DMS53 treated with DMSO at 0.1 percent for 48 hours (cell line): ENCODE results near the gene BCAS3.
A peak's percentile ranks its signal among the peaks of the same experiment; 100 is the strongest.
"Not testable (repeated sequence)": the region's sequence is repeated elsewhere in the genome, so short reads cannot be mapped to it uniquely, and the experiment has no call there.

ENCODE experiments used
- DNase-seq: peaks from one replicate; lab custom pipeline; 2025; ENCODE audit not compliant: unreplicated experiment; lab: John Stamatoyannopoulos, UW

The BCAS3 gene

DNA sequence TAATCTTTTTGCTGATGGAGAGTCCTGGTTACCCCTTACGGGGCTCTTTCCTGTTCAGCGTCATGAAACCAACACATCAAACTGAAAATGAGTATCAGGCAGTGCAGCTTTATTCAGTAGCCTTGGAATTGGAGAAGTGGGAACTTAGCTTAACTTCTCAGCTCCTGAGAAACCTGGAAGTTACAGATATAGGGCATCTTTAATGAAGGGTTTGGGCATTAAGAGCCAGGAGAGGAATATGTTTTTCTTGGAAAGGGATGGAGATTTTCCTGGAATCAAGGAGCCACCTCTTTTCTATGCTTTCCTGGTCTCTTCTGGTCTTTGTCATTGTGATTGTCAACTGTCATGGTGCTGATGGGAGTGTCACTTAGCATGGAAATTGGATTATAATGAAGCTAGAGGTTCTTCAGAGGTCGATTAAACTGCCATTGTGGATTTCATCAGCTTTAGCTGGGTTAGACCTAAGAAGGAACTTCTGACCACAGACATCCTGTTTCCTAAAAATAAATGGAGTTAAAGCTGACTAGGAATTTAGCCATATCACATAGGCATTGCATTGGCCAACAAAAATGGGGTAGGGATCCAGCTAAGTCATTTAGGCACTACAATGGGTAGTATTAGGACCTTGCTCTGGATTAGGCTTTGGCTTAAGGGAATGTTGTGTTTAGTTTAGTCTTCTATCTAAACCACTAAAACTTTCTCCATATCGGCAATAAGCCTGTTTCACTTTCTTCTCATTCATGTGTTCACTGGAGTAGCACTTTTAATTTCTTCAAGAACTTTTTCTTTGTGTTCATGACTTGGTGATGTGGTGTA, 186.4 kb downstream of the BCAS3 start:
- no peak for DNase-seq

DNA sequence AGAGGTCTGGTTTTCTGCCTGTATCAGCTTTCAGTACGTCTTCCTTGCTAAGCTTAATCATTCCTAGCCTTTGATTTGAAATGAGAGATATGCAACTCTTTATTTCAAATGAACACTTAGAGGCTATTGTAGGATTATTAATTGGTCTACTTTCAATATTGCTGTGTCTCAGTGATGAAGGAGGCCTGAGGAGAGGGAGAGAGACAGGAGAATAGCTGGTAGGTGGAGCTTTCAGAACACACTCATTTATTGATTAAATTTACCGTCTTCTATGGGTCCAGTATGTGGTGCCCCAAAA, 187.0 kb downstream of the BCAS3 start:
- no peak for DNase-seq

DNA sequence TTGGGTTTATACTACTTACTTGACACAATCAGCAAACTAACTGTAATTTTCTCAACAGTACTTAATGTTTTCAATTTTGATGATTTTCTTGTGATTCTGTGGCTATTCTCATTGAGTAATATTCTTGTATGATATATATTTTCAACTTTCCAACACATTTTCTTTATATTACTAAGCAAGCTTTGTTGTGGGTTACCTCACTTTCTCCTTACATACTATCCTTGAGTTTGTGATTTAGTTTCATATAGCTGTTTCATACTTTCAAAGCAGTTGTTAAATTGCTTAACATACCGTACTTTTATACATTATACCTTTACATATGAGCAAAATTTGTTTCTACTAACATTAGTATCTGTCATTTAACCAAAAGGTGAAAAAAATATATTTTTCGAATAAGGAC, 197.1 kb downstream of the BCAS3 start:
- no peak for DNase-seq

DNA sequence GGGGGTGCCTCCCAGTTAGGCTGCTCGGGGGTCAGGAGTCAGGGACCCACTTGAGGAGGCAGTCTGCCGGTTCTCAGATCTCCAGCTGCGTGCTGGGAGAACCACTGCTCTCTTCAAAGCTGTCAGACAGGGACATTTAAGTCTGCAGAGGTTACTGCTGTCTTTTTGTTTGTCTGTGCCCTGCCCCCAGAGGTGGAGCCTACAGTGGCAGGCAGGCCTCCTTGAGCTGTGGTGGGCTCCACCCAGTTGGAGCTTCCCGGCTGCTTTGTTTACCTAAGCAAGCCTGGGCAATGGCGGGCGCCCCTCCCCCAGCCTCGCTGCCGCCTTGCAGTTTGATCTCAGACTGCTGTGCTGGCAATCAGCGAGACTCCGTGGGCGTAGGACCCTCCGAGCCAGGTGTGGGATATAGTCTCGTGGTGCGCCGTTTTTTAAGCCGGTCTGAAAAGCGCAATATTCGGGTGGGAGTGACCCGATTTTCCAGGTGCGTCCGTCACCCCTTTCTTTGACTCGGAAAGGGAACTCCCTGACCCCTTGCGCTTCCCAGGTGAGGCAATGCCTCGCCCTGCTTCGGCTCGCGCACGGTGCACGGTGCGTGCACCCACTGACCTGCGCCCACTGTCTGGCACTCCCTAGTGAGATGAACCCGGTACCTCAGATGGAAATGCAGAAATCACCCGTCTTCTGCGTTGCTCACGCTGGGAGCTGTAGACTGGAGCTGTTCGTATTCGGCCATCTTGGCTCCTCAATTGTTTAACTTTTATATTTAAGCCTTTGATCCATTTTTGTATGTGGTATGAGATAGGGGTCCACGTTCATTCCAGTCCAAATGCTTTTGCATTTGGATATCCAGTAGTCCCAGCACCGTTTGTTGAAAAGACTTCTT, 209.3 kb downstream of the BCAS3 start:
- not testable (repeated sequence) for DNase-seq

DNA sequence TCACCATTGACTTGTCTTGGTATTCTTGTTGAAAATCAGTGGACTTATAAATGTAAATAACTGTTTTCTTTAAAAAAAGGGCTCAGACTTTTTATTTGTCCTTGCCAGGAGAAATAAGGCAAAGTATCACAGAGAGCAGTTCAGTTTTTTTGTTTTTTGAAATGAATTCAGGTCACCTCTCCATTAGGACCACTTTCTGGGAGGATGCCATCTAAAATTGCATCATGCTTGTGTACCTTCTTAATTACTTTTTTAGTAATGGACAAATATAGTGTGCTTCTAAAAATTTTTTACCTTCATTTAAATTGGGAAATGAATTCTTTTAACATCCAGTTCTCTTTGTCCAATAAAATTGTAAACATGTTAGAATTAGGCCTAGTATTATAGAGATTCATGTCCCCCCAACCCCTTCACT, 210.0 kb downstream of the BCAS3 start:
- peak; percentile 10 for DNase-seq

DNA sequence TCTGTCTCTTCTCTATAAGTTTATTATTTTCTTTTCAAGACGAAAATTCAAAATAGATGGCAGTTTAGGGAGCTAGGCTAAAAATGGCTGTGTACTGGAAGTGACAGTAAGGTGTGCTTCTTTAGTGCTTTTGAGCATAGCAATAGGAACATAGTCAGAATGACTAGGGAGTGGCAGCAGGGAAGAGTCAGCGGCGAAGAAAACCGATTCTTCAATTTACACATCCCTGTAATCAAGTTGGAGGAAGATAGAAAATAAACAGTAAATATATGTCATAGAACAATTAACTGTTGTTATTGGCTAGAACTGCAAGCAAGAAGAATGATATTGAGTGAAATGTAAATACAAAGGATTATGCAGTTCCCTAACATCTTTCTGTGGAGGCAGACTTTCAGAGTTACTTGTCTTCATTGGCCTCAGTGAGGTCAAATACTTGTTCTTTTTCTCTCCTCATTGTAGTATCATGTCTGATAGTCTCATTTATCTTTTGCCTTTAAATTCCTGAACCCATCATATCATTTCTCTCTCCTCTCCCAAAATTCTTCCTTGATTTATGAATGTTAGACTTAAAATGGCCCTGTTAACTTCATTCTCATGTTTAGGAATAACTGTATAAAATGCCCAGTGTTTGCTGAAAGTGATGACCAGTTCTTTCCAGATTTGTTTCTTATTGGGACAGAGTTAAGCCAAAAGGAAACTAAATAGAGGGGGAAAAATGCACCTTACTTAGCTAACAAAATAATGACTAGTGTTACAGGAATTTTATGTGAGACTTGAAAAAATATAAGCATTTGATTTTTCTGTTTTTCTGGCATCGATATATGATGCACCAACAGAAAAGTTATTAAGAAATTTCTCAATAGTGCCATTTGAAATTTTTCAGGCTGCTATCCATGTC, 211.4 kb downstream of the BCAS3 start:
- DNase-seq: no peak

DNA sequence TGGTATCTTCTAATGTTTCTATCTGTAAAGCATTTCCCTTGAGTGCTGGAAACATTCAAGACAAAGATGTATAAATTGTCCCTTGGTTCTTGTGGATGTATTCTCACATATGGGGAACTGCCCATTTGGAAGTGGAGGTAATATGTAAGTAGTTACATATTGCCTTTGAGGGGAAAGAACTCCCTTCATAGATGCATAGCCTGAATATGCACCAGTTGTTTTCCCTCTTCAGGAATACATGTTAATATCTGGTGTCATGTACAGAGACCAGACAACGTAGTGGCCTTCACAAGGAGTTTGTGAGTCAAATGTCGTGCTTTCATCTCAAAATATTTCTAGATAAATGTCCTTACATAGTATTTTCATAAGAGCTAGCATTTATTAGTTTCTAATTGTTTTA, 213.5 kb downstream of the BCAS3 start:
- DNase-seq: no peak

DNA sequence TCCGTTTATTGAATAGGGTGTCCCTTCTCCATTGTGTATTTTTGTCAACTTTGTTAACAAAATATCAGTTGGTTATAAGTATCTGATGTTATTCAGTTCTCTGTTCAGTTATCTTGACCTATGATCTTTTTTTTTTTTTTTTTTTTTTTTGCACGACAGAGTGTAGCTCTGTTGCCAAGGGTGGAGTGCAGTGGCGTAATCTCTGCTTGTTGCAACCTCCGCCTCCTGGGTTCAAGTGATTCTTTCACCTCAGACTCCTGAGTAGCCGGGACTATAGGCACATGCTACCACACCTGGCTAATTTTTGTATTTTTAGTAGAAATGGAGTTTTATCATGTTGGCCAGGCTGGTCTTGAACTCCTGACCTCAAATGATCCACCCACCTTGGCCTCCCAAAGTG, 215.8 kb downstream of the BCAS3 start:
- DNase-seq: no peak

DNA sequence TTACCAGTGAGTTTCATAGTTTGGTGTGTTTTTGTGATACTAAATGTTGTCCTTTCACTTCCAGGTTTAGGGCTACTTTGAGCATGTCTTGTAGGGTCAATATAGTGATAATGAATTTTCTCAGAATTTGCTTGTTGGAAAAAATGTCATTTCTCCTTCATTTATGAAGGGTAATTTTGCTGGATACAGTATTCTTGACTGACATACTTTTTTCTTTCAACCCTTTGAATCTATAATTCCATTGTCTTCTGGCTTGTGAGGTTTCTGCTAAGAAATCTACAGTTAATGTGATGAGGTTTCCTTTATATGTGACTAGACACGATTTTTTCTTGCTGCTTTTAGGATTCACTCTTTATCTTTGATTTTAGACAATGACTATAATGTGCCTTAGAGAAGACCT, 219.3 kb downstream of the BCAS3 start:
- DNase-seq: no peak

DNA sequence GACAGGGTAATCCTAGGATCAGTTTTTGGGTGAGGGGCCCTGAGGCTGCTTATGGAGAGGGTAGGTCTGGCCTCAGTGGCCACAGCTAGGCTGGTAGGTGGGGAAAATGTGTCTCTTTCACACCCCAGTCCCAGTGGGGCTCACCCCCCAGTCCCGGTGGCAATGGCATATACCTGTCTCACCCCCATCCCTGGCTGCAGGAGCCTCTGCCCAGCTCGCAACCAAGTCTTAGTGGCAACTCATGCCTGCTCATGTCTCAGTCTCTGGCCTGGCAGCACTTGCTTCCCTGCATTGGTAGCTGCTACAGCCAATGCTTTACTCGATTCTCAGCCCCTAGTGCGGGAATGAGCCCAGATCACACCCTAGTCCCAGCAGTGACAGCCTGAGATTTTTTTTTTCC, 221.5 kb downstream of the BCAS3 start:
- DNase-seq: no peak

DNA sequence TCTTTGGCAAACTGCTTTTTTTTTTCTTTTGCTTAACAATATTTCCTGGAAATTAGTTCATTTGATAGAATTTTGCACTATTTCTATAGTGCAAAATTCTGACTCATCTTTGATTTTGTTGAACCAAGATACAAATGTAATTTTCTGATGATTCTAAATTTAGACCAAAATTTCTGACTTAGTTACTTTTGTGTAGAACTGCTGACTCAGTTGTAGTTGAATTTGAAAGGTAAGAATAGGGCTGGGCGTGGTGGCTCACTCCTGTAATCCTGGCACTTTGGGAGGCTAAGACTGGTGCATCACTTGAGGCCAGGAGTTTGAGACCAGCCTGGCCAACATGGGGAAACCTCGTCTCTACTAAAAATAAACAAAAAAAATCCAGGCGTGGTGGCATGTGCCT, 223.0 kb downstream of the BCAS3 start:
- DNase-seq: no peak

DNA sequence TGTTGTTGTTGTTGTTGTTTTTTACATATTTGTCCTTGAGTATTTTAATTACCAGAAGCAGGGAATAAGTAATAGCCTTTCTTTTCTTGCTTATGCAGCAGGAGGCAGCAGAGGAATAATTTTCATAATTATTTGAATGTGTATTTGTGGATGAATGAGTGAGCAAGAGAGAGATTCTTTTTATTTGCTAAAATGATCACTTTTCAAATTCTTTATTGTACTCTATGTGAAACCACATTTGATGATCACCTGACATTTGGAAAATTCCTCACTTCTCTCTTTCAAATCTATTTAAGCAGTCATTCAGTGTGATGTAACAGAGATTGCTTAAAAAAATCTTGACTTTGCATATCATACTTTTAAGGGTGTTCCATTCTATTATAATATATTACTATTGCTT, 223.6 kb downstream of the BCAS3 start:
- DNase-seq: no peak

DNA sequence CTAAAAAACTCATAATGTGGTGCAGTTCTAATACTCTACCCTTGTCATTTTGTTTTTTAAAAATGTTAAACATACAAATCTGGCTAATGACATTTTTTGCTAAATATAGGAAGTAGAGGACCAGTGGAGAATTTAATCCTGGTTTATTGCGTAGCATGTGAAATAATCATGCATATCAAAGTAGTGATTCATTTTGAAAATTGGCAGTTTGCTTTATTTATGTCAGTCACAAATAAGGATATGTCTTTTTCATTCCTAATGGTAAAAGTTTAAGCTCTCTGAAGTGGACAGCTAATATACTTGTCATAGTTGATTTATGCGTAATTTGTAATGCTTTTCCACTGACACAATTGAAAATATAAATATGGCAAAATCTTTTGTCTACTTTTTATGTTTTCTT, 224.2 kb downstream of the BCAS3 start:
- no peak for DNase-seq

DNA sequence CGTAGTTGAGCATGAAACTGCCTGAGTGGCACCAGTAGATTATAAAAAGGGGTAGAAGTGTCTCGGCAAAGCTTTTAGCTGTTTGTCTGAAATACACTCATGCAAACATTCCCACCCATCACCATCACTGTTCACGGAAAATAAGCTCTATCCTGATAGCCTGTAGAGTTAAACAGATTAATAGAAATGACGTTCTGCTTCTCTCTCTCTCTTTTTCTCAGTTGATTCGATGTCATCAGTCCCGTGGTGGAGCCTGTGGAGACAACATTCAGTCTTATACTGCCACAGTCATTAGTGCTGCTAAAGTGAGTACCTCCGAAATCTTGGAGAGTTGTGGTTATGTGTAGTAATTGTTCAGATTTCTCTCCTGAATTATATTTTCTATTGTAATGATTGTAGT, 224.7 kb downstream of the BCAS3 start:
- no peak for DNase-seq

DNA sequence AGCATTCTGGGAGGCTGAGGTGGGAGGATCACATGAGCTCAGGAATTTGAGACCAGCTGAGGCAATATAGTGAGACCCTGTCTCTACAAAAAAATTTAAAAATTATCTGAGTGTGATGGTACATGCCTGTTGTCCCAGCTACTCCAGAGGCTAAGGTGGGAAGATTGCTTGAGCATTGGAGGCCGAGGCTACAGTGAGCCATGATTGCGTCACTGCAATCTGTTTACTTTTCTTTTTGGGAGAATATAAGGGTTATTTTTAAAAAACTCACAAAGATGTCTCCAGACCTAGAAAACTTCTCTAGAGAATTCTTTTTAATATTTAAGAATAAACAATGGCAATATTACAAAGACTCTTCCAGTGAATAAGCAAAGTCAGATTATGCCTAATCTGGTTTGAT, 226.9 kb downstream of the BCAS3 start:
- no peak for DNase-seq

DNA sequence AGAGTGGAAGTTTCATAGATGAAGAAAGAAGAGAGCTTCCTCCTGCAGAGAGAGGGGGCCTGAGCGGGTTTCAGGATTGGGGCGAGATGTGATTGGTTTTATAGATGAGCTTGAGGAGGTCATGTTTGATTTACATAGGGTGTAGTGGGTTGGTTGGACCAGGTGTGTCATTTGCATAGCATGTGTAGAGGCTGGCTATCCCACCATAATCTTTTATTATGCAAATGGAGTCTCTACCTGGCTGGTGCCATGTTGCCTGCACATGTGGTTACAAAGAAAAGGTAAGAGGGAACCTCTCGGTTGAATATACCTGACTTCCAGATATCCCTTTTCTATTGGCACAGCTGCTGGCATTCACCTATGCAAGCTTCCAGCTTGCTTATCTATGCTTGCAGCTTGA, 228.1 kb downstream of the BCAS3 start:
- DNase-seq: no peak

DNA sequence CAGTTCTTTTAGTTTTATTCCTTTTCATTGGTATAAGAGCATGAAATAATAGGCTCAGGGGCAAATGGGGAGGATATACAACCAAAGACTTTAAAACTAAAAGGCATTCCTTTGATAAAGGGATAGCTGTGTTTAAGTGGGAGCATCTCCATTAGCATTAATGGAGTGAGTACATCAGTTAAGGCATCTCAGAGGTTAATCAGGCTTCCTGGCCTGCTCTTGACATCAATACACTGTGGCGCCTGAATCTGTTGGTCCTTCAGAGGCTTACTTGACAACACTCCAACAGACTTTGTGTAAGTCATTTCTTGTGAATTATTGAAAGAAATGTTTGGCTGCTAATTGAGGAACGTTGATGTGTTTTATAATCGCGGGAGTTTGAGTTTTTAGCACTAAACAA, 230.7 kb downstream of the BCAS3 start:
- DNase-seq: no peak

DNA sequence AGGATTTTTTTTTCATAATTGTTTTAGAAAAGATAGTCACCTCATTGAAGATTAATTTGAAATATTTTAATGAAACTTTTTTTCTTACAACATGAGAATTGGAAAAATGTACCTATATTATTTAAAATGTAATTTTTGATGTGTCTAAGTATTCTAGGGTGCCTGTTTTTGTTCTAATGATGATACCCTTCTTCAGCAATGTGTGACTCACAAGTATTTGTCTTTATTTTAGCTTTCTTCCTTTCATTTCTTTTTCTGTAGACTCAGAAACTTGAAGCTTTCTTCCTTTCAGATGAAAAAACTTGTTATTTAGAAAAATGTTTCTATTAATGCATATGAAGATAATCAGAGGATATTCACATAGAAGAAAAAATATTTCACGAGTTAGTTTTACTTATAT, 231.8 kb downstream of the BCAS3 start:
- no peak for DNase-seq

DNA sequence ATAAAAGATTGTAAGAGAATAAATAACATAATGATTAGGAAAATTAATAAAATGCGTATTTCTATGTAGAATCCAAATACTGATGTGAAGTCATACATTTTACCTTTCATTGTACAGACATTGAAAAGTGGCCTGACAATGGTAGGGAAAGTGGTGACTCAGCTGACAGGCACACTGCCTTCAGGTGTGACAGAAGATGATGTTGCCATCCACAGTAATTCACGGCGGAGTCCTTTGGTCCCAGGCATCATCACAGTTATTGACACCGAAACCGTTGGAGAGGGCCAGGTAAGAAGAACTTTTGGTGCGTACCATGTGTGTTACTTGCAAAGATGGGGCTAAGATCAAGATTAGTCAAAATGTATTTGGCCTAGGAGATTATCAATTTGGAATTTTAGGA, 232.8 kb downstream of the BCAS3 start:
- DNase-seq: no peak

DNA sequence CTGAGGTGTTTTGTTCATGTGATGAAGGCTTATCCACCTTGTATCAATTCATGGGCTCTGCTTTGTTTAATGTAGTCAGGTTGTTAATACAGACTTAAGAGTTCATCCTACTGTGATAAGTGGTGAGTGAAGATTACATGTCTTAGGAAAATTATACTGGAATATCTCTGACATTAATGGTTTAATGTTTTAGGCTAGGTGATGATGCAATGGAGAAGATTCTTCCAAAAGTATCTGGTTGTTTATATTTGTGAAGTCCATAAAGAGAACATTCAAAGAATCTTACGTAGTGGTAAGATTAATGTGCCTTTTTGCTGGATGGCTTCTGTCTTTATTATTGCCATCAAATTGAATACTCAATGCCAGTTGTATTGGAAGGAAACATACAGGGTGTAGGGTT, 236.4 kb downstream of the BCAS3 start:
- DNase-seq: no peak

DNA sequence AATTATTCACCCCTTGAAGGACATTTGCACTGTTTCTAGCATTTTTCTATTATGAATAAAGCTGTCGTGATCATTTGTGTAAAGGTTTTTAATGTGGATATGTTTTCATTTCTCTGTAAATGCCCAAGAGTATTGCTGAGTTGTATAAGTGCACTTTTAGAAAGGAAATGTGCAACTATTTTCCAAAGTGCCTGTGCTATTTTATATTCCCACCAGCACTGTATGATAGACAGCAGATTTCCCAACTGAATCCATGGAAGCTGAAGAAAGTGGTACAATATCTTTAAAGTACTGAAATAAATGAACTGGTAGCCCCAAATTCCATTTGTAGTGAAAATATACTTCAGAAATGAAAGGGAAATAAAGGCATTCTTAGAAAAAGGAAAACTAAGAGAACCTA, 238.4 kb downstream of the BCAS3 start:
- DNase-seq: no peak

DNA sequence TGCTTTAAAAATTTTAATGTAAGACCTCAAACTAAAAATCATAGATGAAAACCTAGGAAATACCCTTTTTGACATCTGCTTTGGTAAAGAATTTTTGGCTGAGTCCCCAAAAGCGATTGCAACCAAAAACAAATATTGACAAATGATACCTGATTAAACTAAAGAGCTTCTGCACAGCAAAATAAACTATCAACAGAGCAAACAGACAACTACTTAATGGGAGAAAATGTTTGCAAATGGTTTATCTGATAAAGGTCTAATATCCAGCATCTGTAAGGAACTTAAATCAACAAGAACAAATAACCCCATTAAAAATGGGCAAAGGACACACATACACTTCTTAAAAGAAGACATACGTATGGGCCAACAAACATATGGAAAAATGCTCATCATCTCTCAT, 242.5 kb downstream of the BCAS3 start:
- no peak for DNase-seq
